GM19438 (cell line): Measurements from ENCODE around the gene SDS.

ENCODE experiments used
- ATAC-seq: cut with Tn5 transposase; IDR thresholded peaks from one replicate; pipeline ENCODE4 v1.9.1; 2021; ENCODE audit warnings: low read depth; ENCODE audit not compliant: unreplicated experiment

The SDS gene

DNA sequence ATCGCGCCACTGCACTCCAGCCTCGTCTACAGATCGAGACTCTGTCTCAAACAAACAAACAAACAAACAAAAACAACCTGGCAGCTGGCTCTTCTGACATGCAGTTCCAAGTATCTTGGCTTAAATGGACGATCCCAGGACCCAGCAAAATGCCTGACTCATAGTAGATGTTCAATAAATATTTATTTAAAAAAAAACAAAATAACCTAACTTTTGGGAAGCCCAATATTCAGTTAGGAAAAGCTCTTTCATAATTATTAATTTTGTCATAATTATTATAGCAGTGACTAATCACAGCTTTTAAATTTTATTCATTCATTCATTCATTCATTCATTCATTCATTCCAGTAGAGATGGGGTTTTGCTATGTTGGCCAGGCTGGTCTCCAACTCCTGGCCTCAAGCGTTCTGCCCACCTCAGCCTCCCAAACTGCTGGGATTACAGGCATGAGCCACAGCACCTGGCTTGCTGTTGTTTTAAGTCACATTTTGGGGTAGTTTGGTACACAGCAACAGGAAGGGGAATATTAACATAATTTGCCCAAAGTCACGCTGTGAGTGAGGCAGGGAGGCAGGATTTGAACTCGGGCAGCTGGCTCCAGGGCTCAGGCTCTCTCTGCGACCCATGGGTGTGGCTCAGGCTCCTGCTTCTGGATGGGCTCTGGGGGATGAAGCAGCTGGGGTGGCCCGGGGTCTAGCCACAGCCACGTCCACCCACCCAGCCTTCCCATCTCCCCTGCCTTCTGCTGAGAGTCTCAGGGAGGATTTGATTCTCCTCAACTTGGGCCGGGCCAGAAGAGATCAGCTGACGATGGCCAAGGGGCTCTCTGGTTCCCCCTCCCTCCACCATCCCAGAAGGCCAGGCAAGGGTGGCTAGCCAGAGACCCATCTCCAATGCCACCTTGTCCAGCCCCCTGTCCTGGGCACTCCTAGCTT lies 2.4 kb downstream of the SDS start:
- no peak for ATAC-seq

DNA sequence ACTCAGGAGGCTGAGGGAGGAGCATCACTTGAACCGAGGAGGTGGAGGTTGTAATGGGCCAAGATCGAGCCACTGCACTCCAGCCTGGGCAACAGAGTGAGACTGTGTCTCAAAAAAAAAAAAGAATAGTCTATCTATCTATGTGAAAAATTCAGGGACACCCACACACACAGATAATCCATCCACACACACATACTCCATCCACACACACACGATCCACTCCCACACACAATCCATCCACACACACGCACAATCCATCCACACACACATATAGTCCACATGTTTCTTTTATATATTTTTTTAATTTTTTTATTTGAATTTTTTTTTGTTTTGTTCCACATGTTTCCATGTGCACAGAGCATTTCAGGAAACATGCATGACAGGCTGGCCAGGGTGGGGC lies 3.3 kb downstream of the SDS start:
- no peak for ATAC-seq

DNA sequence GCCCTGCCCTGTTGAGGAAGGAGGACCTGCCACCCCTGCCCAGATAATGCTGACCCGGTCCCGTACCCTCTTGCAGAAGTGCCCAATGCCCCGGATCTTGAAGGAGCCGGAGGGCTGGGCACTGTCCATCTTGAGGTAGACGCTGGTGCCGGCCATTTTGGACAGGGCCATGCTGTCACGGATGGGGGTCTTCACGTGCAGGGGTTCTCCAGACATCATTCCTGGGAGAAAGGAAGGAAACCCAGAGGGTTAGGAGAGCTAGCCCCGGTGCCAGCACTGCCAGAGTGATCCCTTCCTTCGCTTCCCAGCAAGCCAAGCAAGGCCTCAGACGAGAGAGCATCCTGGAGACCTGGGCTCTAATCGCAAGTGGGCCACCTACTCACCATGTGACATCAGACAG lies 4.2 kb downstream of the SDS start:
- no peak for ATAC-seq

GRCh38 chr12:113398346-113399290 lies 5.1 kb downstream of the SDS start:
- no peak for ATAC-seq

DNA sequence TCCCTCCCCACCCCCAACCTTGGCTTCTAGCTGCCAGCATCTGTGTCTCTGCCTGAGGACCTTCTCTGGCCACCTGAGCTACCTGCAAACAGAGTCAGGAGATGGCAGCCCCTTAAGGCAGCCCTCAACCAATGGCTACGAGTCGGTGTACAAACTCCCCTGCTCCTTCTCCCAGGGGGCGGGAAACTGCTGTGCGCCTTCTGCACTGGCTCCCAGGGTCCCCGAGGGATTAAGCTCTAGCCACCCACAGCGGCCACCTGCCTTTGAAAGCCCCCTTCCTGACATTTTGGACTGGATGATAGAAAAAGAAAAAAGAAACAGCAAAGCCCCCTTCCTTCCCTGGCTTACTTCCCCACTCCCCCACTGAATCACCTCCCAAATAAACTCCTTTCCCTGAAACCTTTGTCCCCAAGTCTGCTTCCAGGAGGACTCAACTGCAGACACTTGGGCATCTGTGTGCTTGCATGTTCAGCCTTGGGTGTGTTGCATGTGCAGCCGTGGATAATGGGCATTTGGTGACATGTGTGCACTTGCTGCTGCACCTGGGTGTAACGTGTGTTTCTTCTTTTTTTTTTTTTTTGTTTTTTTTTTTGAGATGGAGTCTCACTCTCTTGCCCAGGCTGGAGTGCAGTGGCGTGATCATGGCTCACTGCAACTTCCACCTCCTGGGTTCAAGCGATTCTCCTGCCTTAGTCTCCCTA lies 6.0 kb downstream of the SDS start:
- ATAC-seq = no peak

- ATAC-seq = no peak
These were observed 6.7 kb downstream of the SDS start for GRCh38 chr12:113396828-113397496.

DNA sequence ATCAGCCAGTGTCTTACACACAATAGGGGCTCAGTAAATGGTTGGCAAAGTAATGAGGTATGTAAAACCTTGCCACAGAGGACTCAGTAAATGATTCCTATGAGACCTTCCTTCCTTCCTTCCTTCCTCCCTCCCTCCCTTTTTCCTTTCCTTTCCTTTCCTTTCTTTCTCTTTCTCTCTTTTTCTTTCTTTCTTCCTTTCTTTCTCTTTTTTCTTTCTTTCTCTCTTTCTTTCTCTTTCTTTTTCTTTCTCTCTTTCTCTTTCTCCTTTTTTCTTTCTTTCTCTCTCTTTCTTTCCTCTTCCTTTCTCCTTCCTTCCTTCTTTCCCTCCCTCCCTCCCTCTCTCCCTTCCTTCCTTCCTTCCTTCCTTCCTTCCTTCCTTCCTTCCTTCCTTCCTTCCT lies 7.5 kb downstream of the SDS start:
- no peak for ATAC-seq

DNA sequence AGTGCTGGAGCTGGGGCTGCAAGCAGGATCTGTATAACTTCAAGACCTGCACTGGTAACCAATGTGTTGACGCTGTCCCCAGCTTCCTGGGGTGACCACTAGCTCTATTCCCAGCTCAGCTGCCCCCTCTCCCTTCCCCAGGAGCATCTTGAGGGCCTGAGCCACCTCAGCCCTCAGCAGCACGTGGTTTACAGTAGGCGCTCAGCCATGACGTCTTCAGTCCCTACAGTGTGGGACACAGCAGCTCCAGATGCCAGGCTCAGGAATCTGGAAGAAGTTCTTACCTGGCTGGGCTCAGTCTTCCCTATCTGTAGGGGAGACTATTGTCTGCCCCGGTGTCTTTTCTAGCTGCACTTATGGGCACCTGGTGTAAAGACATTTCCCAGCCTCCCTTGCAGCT lies 8.6 kb downstream of the SDS start:
- no peak for ATAC-seq

DNA sequence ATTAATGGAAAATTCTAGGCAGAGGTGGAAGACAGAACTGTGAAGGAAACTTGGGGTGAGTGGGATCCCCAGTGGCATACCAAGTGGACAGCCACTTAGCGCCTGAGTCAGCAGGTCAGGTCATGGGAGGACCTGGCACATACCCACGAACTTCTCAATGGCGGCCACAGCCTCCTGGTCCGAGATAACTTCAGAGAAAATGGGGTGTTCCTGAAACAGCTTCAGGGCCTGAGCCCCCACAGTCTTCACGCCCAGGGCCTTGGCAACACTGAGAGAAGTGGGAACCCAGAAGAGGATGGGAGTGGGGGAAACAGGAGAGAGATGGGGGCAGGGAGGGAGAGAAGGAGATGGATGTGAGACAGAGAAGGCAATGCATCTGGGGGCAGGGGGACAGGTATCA lies 9.9 kb downstream of the SDS start:
- no peak for ATAC-seq

GRCh38 chr12:113392988-113393579 lies 10.6 kb downstream of the SDS start:
- ATAC-seq = no peak

DNA sequence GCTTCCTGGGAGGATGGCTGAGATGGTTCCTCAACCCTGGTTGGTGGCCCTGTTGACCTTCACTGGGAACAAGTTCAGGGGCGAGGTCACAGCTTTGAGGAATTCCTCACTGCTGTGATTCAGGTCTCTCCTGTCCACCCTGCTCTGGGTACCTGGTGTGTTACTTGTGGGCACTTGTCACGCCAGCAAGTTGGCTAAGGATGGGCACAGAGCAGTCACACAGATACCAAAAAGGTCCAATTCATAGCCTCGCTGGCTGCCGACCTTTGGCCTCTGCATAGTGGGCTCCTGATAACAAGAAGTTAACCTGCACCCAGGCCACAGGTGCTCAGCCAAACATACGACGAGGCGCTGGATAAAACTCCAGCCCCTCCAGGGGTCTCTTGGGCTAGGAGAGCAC lies 11.2 kb downstream of the SDS start:
- ATAC-seq = no peak

- ATAC-seq = no peak
These were observed 11.9 kb downstream of the SDS start for GRCh38 chr12:113391650-113392337.

DNA sequence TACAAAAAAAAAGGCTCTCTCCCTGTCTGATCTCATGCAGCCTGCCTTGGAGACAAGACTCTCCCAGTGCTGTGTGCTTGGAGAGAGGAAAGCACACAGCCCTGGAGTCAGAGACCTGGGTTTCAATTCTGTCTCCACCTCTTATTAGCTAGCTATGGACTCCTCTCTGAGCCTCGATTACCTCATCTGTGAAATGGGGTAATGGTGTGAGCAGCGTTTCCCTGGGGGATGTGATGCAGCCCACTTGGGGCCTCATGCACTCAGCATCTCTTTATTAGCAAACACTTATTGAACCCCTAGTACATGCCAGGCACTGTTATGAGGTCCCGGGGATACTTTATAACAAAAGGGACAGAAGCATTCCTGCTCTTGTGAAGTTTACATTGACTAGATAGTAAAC lies 12.5 kb downstream of the SDS start:
- no peak for ATAC-seq

DNA sequence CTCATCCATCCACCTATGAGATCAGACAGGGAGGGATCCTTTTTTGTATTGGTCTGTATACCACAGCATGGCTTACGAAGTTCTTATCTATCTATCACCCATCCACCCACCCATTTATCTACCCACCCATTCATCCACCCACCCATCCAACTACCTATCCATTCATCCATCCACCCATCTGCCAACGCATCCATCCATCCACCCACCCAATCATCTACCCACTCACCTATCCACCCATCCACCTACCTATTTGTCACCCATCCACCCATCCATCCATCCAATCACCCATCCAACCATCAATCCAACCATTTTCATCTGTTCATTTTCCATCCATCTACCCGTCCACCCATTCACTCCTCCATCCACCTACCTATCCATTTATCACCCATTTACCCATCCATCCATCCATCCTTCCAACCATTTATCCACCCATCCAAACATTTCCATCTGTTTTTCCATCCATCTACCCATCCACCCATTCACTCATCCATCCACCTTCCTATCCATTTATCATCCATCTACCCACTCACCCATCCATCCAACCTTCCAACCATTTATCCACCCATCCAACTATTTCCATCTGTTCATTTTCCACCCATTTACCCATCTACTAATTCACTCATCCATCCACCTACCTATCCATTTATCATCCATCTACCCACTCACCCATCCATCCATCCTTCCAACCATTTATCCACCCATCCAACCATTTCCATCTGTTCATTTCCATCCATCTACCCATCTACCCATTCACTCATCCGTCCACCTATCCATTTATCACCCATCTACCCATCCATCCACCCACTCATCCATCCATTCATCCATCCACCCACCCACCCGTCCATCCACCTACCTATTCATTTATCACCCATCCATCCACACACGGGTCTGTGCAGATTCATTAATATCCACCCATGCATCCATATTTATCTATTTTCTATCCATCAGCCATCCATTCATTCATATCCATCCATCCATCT lies 13.3 kb downstream of the SDS start:
- ATAC-seq = no peak

DNA sequence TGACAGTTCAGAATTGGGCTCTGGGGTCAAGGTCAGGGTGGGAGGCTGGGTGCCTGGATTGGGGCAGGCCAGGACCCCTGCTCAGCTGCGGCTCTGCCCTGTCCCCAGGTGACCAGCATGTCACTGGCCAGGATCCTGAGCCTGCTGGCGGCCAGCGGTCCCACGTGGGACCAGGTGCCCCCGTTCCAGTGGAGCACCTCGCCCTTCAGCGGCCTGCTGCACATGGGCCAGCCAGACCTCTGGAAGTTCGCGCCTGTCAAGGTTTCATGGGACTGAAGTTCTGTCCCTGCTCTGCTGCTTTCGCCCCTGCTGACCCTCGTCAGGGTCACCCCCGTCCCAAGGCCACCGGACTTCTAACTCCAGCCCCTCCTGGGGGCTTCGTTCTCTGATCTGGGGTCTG lies 15.3 kb downstream of the SDS start:
- no peak for ATAC-seq

DNA sequence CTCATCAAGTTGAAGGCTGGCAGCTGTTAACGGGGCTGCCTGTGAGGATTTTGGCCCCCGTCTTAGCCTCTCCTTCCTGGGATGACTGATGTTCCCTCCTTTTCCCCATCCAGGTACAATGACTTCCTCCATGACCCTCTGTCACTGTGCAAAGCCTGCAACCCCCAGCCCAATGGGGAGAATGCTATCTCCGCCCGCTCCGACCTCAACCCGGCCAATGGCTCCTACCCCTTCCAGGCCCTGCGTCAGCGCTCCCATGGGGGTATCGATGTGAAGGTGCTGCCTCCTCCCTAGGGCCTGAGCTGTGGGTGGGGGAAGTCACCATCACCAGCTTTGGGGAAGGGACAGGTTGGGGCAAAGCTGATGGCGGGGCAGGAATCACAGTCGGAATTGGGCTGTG lies 16.1 kb downstream of the SDS start:
- ATAC-seq = no peak

DNA sequence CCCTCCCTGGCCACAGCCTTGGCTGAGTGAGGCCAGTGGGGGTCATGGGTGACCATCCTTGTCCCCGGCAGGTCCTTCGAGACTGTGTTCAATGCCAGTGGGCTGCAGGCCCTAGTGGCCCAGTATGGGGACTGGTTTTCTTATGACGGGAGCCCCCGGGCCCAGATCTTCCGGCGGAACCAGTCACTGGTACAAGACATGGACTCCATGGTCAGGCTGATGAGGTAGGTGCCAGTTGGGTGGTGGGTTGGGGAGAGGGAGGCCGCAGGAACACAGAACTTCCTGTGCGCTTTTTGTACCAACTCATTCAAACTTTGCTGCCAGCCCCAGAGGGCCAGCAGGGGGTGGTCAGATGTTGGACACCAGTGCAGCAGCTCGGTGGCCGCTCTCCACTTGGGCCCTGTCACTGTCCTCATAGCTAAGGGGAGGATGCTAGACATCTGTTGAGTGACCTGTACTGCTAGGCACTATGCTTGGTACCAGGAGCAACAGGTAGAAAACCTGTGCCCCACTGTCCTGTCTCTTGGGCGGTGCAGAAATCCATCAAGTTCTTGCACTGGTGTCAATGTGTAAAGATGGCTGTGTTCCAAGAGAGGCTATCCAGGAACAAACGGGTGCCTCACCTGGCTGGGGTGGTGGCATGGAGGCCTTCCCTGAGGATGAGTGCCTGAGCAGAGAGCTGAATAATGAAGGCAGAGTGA lies 16.7 kb downstream of the SDS start:
- no peak for ATAC-seq
